Ascending aorta (tissue), 2 donors: ENCODE results near the gene MUC5B. TPM values are rescaled to one million over a fixed set of nuclear protein-coding genes. Genes with fewer than 3 reads are reported as not detected.
"Not testable (repeated sequence)": the region's sequence is repeated elsewhere in the genome, so short reads cannot be mapped to it uniquely, and the experiment has no call there.

Experiments
- DNase-seq, 2 donors: peaks; one replicate each; pipeline ENCODE4 v3.0.0-alpha.2; 2019; ENCODE audit warnings: low spot score in 2 of 2
- H3K27ac ChIP-seq, 2 donors: fragments of 200-600 bp; sonication (generic); one replicate each; pipeline ENCODE4 v1.5.1; 2016 to 2017; ENCODE audit warnings: mild to moderate bottlenecking in 1 of 2
- H3K27me3 ChIP-seq: fragments of 200-600 bp; sonication (generic); one replicate; pipeline ENCODE4 v1.5.1; 2017
- H3K36me3 ChIP-seq, 2 donors: fragments of 200-600 bp; sonication (generic); one replicate each; pipeline ENCODE4 v1.5.1; 2016
- H3K4me1 ChIP-seq, 2 donors: fragments of 200-600 bp; sonication (generic); one replicate each; pipeline ENCODE4 v1.5.1; 2016 to 2017; ENCODE audit warnings: mild to moderate bottlenecking in 1 of 2
- H3K4me3 ChIP-seq, 2 donors: fragments of 200-600 bp; sonication (generic); one replicate each; pipeline ENCODE4 v1.5.1; 2016 to 2017; ENCODE audit warnings: mild to moderate bottlenecking in 1 of 2
- H3K9me3 ChIP-seq, 2 donors: fragments of 200-600 bp; sonication (generic); one replicate each; pipeline ENCODE4 v1.5.1; 2016
- CTCF ChIP-seq, 3 experiments: fragments of 200-600 bp in 2 of 3; fragments of 450-650 bp in 1 of 3; sonication (generic) in 2 of 3; IDR thresholded peaks; one replicate each; pipeline ENCODE4 v1.5.1; 2016 to 2019; ENCODE audit warnings: antibody characterized with exemption in 3 of 3, mild to moderate bottlenecking in 1 of 3, moderate library complexity in 1 of 3
- intact Hi-C: fragments of 100-400 bp; cut with DNase I; formaldehyde crosslinking; loops from one replicate; pipeline ENCODE4 v1.15.1; 2023
- total RNA-seq: library from RNA; depleted of rRNA; stranded (reverse); fragments of >200 nt; gene quantifications from one replicate; pipeline ENCODE4 v1.1.0, GENCODE V29; 2016

Gene MUC5B
- total RNA-seq, 1 donor from 2014 or later = under 0.01 TPM

GRCh38 chr11:1240771-1241170, 17.9 kb downstream of the MUC5B start:
- Histone ChIP-seq H3K4me3 (no peak overlapping the region), H3K4me1 (no peaks in the 10 kb centered on the region), H3K36me3 (no peaks in the 10 kb centered on the region), H3K27me3 (no peaks in the 10 kb centered on the region), H3K9me3 (no peaks in the 10 kb centered on the region), H3K27ac (no peak overlapping the region)
- intact Hi-C loops = no loop called here
- DNase-seq = no peak
- no peak for TF ChIP-seq CTCF (IDR thresholded peaks at IDR 0.05)

GRCh38 chr11:1241706-1242105, 18.8 kb downstream of the MUC5B start:
- Histone ChIP-seq H3K36me3 (no peaks in the 10 kb centered on the region), H3K4me3 (no peak overlapping the region), H3K9me3 (no peaks in the 10 kb centered on the region), H3K4me1 (no peaks in the 10 kb centered on the region), H3K27ac (no peak overlapping the region), H3K27me3 (no peaks in the 10 kb centered on the region)
- intact Hi-C loops = no loop called here
- no peak for DNase-seq
- no peak for TF ChIP-seq CTCF (IDR thresholded peaks at IDR 0.05)

GRCh38 chr11:1242289-1242688, 19.4 kb downstream of the MUC5B start:
- Histone ChIP-seq H3K27me3 (no peaks in the 10 kb centered on the region), H3K4me3 (no peak overlapping the region), H3K27ac (no peak overlapping the region), H3K36me3 (no peaks in the 10 kb centered on the region), H3K4me1 (no peaks in the 10 kb centered on the region), H3K9me3 (no peaks in the 10 kb centered on the region)
- no peak for TF ChIP-seq CTCF (IDR thresholded peaks at IDR 0.05)
- no peak for DNase-seq
- intact Hi-C loops = no loop called here

GRCh38 chr11:1242751-1243150, 19.9 kb downstream of the MUC5B start:
- DNase-seq, intact Hi-C loops, H3K9me3 ChIP-seq, H3K4me1 ChIP-seq, H3K36me3 ChIP-seq, H3K27me3 ChIP-seq, H3K27ac ChIP-seq, H3K4me3 ChIP-seq: not testable (repeated sequence)

- intact Hi-C loops = not testable (repeated sequence)
Observed at GRCh38 chr11:1243521-1243920, 20.7 kb downstream of the MUC5B start.

GRCh38 chr11:1244557-1244956, 21.7 kb downstream of the MUC5B start:
- H3K27ac ChIP-seq, H3K4me1 ChIP-seq, H3K36me3 ChIP-seq, H3K27me3 ChIP-seq, H3K9me3 ChIP-seq, H3K4me3 ChIP-seq, DNase-seq, intact Hi-C loops: not testable (repeated sequence)

More at GRCh38 chr11:1243521-1243920, 20.7 kb downstream of the MUC5B start:
- DNase-seq, H3K4me3 ChIP-seq, H3K4me1 ChIP-seq, H3K9me3 ChIP-seq, H3K36me3 ChIP-seq, H3K27ac ChIP-seq, H3K27me3 ChIP-seq: not testable (repeated sequence)

- intact Hi-C loops, H3K27me3 ChIP-seq: not testable (repeated sequence)
Observed at GRCh38 chr11:1245717-1246116, 22.9 kb downstream of the MUC5B start.

GRCh38 chr11:1246301-1246700, 23.4 kb downstream of the MUC5B start:
- H3K27me3 ChIP-seq, H3K9me3 ChIP-seq, H3K27ac ChIP-seq, H3K4me3 ChIP-seq, H3K4me1 ChIP-seq, DNase-seq, H3K36me3 ChIP-seq, intact Hi-C loops: not testable (repeated sequence)

More at GRCh38 chr11:1245717-1246116, 22.9 kb downstream of the MUC5B start:
- not testable (repeated sequence) for H3K9me3 ChIP-seq, DNase-seq, H3K27ac ChIP-seq, H3K36me3 ChIP-seq, H3K4me1 ChIP-seq, H3K4me3 ChIP-seq

GRCh38 chr11:1247026-1247425, 24.2 kb downstream of the MUC5B start:
- H3K4me1 ChIP-seq, H3K27ac ChIP-seq, intact Hi-C loops, H3K27me3 ChIP-seq, H3K36me3 ChIP-seq, H3K4me3 ChIP-seq, DNase-seq, H3K9me3 ChIP-seq: not testable (repeated sequence)

- H3K36me3 ChIP-seq, H3K27ac ChIP-seq, DNase-seq, H3K4me1 ChIP-seq, H3K9me3 ChIP-seq, H3K4me3 ChIP-seq, intact Hi-C loops, H3K27me3 ChIP-seq: not testable (repeated sequence)
Observed at GRCh38 chr11:1248951-1249350, 26.1 kb downstream of the MUC5B start.

- intact Hi-C loops, H3K4me3 ChIP-seq, H3K9me3 ChIP-seq, DNase-seq, H3K27me3 ChIP-seq, H3K27ac ChIP-seq, H3K4me1 ChIP-seq, H3K36me3 ChIP-seq: not testable (repeated sequence)
Observed at GRCh38 chr11:1250411-1250810, 27.5 kb downstream of the MUC5B start.
